Effector CD4-positive, alpha-beta T cell (primary cell): Measurements from ENCODE around the gene SUN3.

Experiments
- DNase-seq: peaks from one replicate; pipeline ENCODE4 v3.0.0-alpha.2; 2020
- total RNA-seq: gene quantifications from one replicate; lab custom pipeline; 2026; lab: John Stamatoyannopoulos, UW

The SUN3 gene, protein sequence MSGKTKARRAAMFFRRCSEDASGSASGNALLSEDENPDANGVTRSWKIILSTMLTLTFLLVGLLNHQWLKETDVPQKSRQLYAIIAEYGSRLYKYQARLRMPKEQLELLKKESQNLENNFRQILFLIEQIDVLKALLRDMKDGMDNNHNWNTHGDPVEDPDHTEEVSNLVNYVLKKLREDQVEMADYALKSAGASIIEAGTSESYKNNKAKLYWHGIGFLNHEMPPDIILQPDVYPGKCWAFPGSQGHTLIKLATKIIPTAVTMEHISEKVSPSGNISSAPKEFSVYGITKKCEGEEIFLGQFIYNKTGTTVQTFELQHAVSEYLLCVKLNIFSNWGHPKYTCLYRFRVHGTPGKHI
- total RNA-seq = 0.75 reads per million

DNA sequence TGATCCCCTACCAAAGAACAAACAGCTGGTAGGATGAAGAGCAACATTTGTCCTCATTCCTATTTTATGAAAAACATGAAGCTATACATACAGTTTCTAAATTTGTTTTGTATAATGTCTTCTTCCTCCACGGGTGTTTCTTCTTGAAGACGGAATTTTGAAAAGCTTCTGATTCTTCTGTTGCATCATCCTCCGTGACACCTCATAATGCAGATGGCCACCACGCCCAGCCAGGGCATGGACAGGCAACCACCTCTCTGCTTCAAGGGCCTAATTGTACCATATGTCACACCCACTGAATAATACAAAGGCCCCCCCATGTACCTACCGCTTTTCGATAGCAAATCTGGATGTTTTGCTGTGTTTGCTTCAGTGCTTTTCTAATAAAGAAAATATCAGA, at the start of gene SUN3:
Gene SUN3, minus strand, starts transcription at position 170 of the 400 bp plus-strand sequence. Its CDS starts 169 bp downstream, at position 1.
- DNase-seq = no peak

DNA sequence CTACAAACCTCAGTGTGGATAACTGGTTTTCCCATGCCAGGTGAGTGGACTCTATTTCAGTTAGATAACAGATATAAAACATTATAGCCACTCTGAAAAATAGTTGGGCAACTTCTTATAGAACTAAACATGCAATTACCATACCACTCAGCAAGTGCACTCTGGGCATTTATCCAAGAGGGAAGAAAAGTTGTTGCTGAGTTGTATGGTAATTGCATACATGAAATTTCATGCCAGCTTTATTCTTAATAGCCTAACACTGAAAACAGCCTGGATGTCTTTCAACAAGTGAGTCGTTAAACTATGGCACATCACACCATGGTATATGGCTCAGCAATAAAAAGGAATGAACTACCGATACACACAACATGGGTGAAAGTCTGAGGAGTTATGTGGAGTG, 49.6 kb upstream of the SUN3 start:
- no peak for DNase-seq

DNA sequence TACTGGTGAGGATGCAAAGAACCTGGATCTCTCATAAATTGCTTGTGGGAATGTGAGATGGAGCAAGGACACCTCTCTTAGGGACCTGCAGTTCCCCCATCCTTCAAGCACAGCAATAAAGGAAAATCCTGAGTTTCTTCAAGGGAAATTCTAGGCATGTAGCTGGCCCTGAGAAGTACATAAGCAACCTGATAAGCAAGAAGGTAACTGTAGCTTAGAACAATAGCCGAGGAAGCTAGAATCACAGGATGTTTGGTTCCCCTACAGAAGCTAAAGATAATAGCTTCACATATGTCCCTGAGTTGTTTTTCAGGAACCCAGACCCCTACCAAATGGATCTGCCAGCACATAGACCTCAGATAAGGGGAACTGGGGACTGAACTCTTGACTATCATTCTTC, 48.5 kb upstream of the SUN3 start:
- no peak for DNase-seq

DNA sequence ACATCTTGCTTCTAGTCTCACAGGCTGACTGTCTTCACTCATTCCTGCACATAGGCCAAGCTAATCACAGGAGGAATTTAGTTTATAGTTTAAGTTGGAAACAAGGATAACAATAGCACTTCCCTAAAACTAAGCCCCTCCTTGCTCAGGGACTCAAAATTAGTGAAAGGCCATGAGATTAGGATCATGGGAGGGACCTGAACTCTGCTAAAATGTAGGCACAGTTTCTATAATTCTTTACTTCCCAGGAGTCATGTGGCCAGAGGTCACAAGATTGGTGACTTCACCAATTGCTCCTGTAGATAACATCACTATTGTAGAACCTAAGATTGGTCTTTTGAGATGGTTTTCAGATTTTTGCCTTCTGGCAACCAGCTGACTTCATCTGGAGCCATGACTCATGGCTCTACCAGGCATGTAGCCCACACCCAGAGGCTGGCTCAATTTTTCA, 45.3 kb upstream of the SUN3 start:
- DNase-seq = no peak

DNA sequence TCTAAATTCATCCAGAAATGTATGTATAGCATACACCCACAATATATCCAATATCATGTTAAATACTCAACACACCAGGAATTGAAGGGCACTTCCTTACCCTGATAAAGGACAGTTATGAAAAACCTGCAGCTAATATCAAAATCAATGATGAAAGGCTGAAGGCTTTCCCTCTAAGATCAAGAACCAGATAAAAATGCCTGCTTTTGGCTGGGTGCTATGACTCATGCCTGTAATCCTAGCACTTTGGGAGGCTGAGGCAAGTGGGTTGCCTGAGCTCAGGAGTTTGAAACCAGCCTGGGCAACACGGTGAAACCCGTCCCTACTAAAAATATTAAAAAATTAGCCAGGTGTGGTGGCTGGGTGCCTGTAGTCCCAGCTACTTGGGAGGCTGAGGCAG, 38.6 kb upstream of the SUN3 start:
- no peak for DNase-seq

DNA sequence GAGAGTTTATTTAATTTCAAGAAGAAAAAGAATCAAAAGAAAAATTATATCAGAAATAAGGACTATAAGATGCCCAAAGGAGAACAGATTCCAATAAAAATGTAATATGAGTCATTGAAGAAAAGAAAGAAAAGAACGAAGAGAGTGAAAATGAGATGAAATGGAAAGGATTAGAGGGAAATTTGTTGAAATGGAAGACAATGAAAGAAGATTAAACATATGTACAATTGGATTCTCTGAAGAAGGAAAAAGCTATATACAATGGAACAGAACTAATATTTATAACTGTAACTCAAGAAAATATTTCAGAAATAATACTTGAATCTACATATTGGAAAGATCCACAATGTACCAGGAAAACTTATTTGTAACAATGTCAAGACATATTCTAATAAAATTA, 35.1 kb upstream of the SUN3 start:
- DNase-seq = no peak

DNA sequence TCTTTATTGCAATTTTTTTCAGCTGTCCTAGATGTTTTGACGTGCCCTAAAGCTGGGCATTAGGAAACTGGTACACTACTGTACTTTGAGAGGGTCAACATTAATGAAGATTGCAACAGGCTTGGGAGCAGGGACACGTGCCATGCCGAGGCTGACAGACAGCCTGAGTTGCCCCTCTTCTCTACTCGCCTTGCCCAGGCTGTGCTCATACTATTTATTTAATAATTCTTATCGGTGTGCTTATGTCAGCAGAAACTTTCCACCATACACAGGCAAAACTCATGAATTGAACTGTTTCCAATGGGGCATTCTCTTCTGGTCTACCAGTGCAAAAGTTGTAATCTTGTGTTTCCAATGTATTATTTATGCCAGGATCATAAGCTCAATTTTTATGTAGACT, 30.8 kb upstream of the SUN3 start:
- no peak for DNase-seq

DNA sequence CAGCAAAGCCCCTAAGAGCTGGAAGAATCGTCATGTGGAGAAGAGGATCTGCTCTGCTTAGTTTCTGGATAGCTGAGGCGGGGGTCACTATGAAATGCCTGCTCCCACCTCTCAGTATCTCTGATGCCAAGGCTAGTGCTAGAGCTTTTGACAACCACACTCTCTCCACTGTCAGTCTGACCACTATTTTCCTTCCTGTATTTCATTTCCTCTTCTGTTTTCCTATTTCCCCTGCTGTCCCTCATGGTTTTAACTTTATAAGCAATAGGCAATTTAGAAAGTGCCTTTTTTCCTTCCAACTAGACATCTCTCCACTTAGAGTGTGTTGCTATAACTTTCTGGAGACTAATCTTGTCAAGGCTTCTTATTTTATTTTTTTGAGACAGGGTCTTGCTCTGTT, 30.1 kb upstream of the SUN3 start:
- no peak for DNase-seq

DNA sequence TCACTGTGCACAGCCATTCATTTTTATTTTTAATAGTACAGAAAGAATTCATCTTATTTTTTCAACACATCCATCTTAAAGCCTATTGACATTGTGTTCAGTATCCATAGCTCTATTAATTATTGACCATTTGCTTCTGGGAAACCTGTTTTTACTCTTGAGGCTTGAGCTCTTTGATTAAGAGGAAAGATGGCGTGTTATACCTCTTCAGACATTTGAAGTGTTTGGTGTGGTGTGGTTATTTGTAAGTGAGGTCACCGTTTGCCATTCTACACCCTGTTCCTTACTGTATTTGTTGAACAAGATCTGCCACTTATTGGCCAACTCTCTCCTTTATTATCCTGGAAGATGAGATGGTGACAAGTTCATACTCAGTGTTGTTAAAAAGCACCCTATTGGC, 24.8 kb upstream of the SUN3 start:
- no peak for DNase-seq

DNA sequence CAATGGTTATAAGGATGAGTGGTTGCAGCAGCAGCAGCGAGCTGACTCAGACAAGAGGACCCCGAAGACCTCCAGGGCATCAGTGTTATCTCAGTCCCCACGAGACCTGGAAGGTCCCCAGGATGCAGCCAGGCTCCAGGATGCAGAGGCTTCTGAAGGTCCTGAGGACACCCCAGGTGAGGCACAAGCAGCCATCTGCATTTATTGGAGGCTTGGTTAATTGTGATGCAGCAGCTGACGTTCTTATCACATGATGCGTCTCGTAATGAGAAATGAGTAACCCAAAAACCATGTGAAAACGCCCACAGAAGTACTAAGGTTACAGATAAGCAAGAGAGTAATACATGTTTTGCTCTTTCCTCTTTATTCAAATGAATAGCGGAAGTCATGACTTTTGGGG, 23.8 kb upstream of the SUN3 start:
- no peak for DNase-seq

DNA sequence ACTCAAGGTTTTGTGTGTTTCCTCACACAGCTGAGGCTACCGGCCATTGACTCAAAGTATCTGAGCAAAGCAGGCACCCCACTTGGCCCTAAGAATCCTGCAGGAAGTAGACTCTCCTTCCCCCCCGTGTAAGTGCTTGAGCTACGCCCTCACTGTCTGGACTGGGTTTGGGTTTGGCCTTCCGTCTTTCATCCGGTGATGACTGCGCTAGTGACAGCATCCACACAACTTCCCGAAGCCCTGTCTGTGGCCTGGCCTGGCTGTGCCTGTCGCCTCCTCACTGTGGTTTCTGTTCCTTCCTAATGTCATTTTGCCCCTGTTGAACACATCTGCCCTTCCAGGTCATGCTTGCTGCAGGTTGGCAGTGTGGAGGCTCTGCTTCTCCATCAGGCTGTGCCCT, 20.9 kb upstream of the SUN3 start:
- no peak for DNase-seq

DNA sequence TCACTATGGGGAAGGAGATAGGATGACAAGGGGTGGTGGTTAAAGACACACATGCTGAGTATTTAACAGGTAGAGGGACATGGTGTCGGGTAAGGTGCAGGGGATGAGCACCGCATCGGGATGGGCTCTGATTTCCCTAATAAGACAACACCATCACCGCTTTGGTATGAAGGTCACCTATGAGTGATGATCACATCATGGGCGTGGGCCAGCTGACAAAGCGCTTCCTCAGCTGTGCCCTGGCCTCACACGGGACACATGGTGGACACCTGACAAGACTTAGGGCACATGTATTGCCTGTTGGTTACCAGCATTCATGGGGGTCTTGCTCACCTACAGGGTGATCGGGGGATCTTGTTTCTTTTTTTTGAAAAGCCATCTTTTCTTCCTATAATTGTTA, 19.2 kb upstream of the SUN3 start:
- DNase-seq = no peak

DNA sequence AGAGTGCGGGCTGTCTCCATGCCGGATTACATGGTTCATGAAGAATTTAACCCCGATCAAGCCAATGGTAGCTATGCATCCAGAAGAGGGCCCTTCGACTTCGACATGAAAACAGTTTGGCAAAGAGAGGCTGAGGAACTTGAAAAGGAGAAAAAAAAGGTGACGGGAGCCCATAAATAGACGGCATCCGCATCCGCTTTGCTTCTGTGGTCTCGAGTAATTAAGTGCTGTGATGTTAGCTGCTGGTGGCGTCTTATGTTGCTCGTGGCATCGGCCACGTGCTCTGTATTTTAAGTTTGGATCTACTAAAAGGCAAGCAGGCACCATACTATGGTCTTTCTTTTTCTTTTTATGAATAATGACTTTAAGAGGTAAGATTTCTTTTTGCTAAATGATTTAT, 17.6 kb upstream of the SUN3 start:
- DNase-seq = no peak

DNA sequence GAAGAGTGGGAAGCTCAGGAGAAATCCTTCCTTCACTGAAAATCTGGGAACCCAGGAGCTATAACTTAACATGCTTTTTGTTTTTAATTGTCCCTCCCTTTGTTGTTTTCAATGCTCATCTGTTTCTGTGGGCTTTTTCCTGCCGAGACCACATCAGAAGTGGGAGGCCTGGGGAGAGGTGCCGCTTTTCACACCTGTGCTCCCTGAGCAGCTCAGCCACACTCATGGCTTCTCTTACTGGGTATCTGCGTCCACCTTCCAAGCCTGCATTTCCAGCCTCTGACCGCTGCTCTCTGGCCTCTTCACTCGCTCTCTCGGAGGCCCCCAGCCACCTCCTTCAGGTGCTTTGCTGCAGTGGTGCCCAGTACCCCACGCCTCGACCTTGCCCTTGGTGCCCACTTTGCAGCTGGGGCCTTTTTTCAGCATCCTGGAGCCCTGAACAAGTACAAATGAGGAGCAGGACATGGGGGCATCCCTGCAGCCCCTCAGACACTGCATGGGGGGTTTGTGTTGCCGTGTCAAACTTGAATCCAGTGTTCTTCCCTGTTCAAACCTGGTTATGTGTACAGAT, 16.4 kb upstream of the SUN3 start:
- no peak for DNase-seq

DNA sequence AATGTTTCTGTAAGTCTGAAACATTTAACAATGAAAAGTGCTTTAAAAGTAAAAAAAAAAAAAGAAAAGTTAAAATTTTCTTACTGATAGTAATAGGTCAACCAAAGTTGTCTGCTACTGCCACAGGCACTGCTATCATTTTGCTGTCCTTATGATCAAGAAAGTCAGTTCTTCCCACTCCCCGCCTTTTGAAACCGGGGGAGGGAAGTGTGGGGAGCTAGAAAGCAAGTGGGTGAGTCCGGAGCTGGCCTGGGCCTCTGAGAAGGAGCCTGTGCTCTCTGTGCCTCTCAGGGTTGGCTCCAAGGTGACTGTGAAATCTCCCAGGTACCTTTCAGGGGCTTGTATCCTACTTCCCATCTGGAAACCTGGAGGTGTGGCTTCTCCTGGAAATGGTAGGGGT, 13.7 kb upstream of the SUN3 start:
- DNase-seq = no peak

DNA sequence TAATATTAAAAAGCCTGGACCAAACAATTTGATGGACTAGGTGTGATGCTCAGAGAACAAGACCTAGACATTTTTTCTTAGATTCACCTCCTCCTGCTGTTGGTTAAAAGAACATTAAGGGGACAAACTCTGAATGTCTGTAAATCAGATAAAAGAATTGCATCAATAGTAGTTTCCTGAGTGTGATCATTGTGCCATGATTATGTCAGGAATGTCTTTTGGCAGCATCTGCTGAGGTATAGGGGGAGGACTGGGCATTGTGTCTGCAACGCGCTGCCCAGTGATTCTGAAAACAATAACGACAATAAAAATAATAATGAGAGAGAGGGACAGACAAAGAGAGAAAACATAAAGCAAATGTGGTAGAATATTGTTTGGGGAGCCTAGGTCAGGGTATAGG, 13.3 kb upstream of the SUN3 start:
- no peak for DNase-seq

DNA sequence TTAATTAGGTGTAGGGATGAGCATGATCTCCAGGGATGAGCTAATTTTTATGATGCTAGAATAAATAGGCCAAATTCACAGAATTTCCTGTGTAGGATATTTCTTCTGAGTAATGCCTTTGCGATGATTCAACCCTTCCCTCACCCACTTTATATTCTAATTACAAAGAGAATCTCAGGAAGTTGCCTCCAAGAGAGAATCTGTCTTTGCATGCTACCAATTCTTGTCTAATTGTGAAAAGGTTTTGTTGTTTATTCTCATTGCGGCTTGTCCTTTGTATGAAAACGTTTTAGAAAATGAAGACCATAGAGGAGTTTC, 12.7 kb upstream of the SUN3 start:
- DNase-seq = no peak

DNA sequence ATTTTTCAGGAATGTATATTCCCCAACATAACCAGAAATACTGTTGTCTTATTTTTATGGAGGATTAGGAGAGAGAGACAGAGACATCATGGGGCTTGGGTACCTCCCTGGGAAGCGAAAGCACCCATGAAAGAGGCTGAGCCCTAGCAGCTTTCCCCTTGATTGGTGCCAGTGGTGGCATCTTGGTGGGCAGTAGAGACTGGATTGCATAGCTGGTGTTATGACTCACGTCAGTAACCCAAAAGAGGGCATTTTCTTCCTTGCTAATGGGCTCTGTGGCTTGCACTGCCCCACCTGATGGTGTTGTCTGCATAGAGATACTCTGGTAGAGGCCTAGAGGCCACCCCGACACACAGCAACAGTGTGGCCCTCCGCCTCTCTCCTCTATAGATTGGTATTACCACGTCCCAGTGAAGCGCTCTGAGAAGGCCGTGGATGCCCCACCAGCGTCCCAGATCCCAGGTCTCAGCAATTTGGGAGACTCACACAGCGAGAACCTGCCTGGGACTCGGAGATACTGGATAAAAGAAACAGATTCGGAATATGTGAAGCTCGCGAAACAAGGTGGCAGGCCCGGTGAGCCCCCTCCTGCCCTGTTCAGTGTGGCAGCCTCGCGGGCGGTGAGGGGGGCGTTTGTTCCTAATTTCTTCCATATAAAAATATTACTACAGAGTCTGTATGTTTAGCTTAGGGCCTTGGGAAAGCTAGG, 12.2 kb upstream of the SUN3 start:
- no peak for DNase-seq

DNA sequence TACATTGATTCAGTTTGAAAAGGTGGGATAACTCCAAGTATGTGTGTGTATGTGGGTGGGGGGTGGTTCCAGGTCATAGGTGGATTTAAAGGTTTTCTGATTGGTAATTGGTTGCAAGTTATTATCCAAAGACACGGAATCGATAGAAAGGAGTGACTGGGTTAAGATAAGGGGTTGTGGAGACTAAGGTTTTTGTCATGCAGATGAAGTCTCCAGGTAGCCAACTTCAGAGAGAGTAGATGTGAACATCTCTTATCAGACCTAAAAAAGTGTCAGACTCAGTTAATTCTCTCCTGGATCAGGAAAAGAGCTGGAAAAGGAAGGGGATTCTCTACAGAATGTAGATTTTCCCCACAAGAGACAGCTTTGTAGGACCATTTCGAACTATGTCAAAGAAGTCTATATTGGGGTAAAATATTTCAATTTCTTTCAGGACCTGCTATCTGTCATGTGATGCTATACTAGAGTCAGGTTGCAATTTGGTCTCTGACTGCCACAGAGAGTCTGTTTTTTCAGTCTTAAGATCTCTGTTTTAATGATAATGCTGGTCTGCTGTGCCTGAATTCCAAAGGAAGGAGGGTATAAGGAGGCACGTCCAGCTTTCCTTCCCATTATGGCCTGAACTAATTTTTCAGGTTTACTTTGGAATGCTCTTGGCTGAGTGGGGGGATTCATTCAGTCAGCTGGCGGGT, 10.1 kb upstream of the SUN3 start:
- DNase-seq = no peak

DNA sequence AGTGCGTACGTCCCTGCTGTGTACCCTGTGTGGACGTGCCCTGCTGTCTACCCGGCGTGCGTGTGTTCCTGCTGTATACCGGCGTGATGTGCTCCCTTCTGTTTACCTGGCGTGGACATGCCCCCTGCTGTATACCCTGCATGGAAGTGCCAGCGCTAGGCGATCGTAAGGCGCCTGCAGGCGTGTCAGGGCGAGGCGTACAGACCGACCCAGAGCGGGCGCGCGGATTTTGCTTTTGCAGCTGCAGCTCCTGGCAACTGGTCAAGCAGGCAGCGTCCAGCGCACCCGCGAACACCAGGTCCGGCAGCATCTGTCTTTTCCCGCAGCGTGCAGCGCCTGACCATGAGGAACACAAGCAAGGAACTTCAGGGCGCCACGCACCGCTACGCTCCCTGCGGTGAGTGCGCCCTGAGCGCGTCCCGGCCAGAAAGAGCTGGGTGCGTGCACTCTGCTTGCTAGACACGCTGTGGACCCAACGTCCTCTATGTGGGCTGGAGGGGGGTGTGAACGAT, 7.1 kb upstream of the SUN3 start:
- DNase-seq = peak; percentile 3

DNA sequence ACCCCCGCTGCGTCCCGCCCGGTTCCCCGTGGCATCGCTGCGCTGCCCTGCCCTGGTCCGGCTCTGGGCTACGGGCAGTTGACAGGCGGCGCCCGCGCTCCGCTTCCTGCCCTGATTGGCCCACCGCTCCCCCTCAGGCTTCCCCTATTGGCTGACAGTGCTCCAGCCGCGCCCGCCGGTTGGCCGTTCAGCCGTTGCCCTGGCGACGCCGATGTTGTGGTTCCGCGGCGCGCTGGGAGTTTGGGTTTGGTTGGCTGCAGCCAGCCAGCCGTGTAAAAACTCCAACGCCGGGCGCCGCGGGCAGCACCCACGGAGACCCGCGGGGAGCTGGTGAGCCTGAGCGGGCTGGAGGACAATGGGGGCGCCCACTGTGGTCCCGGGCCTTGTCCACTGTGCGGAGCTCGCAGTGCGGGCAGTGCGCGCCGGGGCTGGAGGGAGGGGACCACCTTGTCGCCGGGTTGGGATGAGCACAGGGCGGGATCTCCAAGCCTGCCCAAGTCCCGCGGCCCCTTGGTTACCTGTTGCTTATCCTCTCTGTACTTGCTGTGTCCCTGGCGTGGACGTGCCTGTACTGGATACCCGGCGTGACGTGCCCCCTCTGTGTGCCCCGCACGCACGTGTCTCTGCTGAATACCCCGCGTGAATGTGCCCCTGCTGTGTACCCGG, 6.5 kb upstream of the SUN3 start, which contains the start of gene C7orf57:
Gene C7orf57, plus strand, starts transcription at position 243 of the 666 bp plus-strand sequence. CDS start 766 bp downstream, outside the sequence.
- DNase-seq = peak; percentile 84

DNA sequence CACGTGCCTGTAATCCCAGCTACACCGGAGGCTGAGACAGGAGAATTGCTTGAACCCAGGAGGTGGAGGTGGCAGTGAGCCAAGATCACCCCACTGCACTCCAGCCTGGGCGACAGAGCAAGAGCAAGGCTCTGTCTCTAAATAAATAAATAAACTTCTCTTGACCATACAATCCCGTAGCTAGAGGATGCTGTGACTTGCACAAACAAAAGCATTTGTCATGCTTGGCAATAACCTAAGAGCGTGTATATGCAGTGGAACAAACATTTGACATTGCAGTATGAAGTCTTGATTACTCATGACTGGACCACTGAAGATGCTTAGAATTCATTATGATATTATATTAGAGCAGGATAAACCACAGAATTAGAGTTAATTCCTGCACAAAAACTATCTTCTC, 5.0 kb upstream of the SUN3 start:
- no peak for DNase-seq

DNA sequence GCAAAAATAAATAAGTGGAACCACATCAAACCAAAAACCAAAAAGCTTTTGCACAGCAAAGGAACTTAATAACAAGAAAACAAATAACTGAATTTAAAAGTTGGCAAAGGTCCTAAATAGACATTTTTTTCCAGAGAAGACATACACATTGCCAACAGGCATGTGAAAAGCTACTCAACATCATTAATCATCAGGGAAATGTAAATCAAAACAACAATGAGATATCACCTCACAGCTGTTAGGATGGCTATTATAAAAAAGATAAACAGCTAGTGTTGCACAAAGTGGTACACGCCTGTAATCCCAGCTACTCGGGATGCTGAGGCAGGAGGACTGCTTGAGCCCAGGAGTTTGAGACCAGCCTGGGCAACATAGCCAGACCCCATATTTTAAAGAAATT, 2.2 kb upstream of the SUN3 start:
- no peak for DNase-seq
